WTC11 (cell line): ENCODE measurements around the gene MACROD2. TPM values are rescaled to one million over a fixed set of nuclear protein-coding genes. Genes with fewer than 3 reads are reported as not detected.

Source experiments
- ATAC-seq: fragments of 200-7000 bp; cut with Tn5 transposase; 2 replicates; pipeline ENCODE4 v1.10.0; 2021; ENCODE audit warnings: mild to moderate bottlenecking, moderate library complexity
- CTCF ChIA-PET: fragments of 300-600 bp; sonication (Branson Sonifier 250); formaldehyde crosslinking; loops from one replicate; lab custom pipeline; 2021; ENCODE audit warnings: antibody characterized with exemption; lab: Charles Lee
- POLR2A ChIA-PET: fragments of 350-600 bp; sonication (Branson Sonifier 250); formaldehyde crosslinking; loops from one replicate; lab custom pipeline; 2021; ENCODE audit warnings: antibody characterized with exemption; lab: Charles Lee
- DNase-seq: peaks from one replicate; pipeline ENCODE4 v3.0.0; 2021; ENCODE audit warnings: low spot score
- H3K27ac Mint-ChIP-seq: 2 replicates; pipeline ENCODE4 v1.8.0; 2021; ENCODE audit warnings: mixed read lengths
- H3K27me3 Mint-ChIP-seq: 2 replicates; pipeline ENCODE4 v1.8.0; 2021; ENCODE audit warnings: low read depth, mild to moderate bottlenecking, moderate library complexity, mixed read lengths
- H3K36me3 Mint-ChIP-seq: 2 replicates; pipeline ENCODE4 v1.8.0; 2021; ENCODE audit warnings: mixed read lengths
- H3K4me1 Mint-ChIP-seq: 2 replicates; pipeline ENCODE4 v1.8.0; 2022; ENCODE audit warnings: mixed read lengths
- H3K4me3 Mint-ChIP-seq: 2 replicates; pipeline ENCODE4 v1.8.0; 2021; ENCODE audit warnings: mild to moderate bottlenecking, moderate library complexity, mixed read lengths
- H3K9me3 Mint-ChIP-seq: 2 replicates; pipeline ENCODE4 v1.8.0; 2021; ENCODE audit warnings: mixed read lengths
- CBFB ChIP-seq: sonication (generic); formaldehyde crosslinking; IDR thresholded peaks from 2 replicates; pipeline ENCODE4 v1.8.1; 2022; ENCODE audit warnings: mild to moderate bottlenecking, low read depth, missing genetic modification reagents
- CREB1 ChIP-seq: sonication (generic); formaldehyde crosslinking; IDR thresholded peaks from 2 replicates; pipeline ENCODE4 v1.8.0; 2023; ENCODE audit warnings: mild to moderate bottlenecking, missing genetic modification reagents
- CREM ChIP-seq: sonication (generic); formaldehyde crosslinking; IDR thresholded peaks from 2 replicates; pipeline ENCODE4 v1.8.1; 2022; ENCODE audit warnings: mild to moderate bottlenecking, missing genetic modification reagents, moderate library complexity
- GTF2I ChIP-seq: fragments of 250-450 bp; sonication (Bioruptor Pico); conservative IDR thresholded peaks from 2 replicates; pipeline ENCODE4 v1.4.0; 2021; ENCODE audit warnings: mild to moderate bottlenecking
- JUN ChIP-seq: sonication (generic); formaldehyde crosslinking; IDR thresholded peaks from 2 replicates; pipeline ENCODE4 v1.8.0; 2023; ENCODE audit warnings: mild to moderate bottlenecking, missing genetic modification reagents
- KAT7 ChIP-seq: sonication (generic); formaldehyde crosslinking; IDR thresholded peaks from 2 replicates; pipeline ENCODE4 v1.8.1; 2023; ENCODE audit warnings: missing genetic modification reagents, mild to moderate bottlenecking, borderline replicate concordance
- MLX ChIP-seq: sonication (generic); formaldehyde crosslinking; IDR thresholded peaks from 2 replicates; pipeline ENCODE4 v1.8.1; 2023; ENCODE audit warnings: mild to moderate bottlenecking, missing genetic modification reagents, moderate library complexity
- MYBL2 ChIP-seq: sonication (generic); formaldehyde crosslinking; IDR thresholded peaks from 2 replicates; pipeline ENCODE4 v1.8.1; 2023; ENCODE audit warnings: mild to moderate bottlenecking, moderate library complexity, missing genetic modification reagents
- NFATC4 ChIP-seq: fragments of 250-450 bp; sonication (Bioruptor Pico); IDR thresholded peaks from 2 replicates; pipeline ENCODE4 v1.9.0; 2021; ENCODE audit warnings: mild to moderate bottlenecking
- PRDM15 ChIP-seq: sonication (generic); formaldehyde crosslinking; IDR thresholded peaks from 2 replicates; pipeline ENCODE4 v1.8.0; 2022; ENCODE audit warnings: missing genetic modification reagents
- PRRX2 ChIP-seq: fragments of 250-450 bp; sonication (Bioruptor Pico); IDR thresholded peaks from 2 replicates; pipeline ENCODE4 v1.8.0; 2021; ENCODE audit warnings: mild to moderate bottlenecking
- TCF7 ChIP-seq: sonication (generic); formaldehyde crosslinking; IDR thresholded peaks from 2 replicates; pipeline ENCODE4 v1.8.0; 2022; ENCODE audit warnings: mild to moderate bottlenecking, low read depth, missing genetic modification reagents, moderate library complexity
- ZBTB43 ChIP-seq: sonication (generic); formaldehyde crosslinking; IDR thresholded peaks from 2 replicates; pipeline ENCODE4 v1.8.1; 2023; ENCODE audit warnings: mild to moderate bottlenecking, missing genetic modification reagents
- ZNF219 ChIP-seq: sonication (generic); formaldehyde crosslinking; IDR thresholded peaks from 2 replicates; pipeline ENCODE4 v1.8.0; 2023; ENCODE audit warnings: missing genetic modification reagents, mild to moderate bottlenecking, borderline replicate concordance
- ZNF512 ChIP-seq: sonication (generic); formaldehyde crosslinking; IDR thresholded peaks from 2 replicates; pipeline ENCODE4 v1.8.1; 2022; ENCODE audit warnings: missing genetic modification reagents, borderline replicate concordance
- ZNF532 ChIP-seq: fragments of 250-450 bp; sonication (Bioruptor Pico); IDR thresholded peaks from 2 replicates; pipeline ENCODE4 v1.9.0; 2021; ENCODE audit warnings: mild to moderate bottlenecking, borderline replicate concordance
- ZNF671 ChIP-seq: fragments of 250-450 bp; sonication (Bioruptor Pico); IDR thresholded peaks from 2 replicates; pipeline ENCODE4 v1.8.0; 2021; ENCODE audit warnings: mild to moderate bottlenecking
- total RNA-seq: library from RNA; stranded (reverse); gene quantifications from 3 replicates; pipeline ENCODE4 v1.2.3, GENCODE V29; 2021

MACROD2 gene
- total RNA-seq, 1 experiment from 2014 or later: 4.1 TPM

- no peak for TF ChIP-seq ZNF671 (CRISPR knock-in tag)
- TF ChIP-seq ZBTB43 (CRISPR knock-in tag): no peak
Measured at GRCh38 chr20:15475483-15475882, 1480.2 kb downstream of the MACROD2 start (continued).

GRCh38 chr20:15476186-15476585 lies 1480.9 kb downstream of the MACROD2 start:
- DNase-seq (no peak), ATAC-seq (no peak)
- H3K27ac Mint-ChIP-seq: no peak overlapping the region
- no peak overlapping the region for H3K4me3 Mint-ChIP-seq
- ChIA-PET CTCF (no interaction called here), POLR2A (no interaction called here)
- H3K27me3 Mint-ChIP-seq: no peaks in the 10 kb centered on the region
- H3K9me3 Mint-ChIP-seq: peaks cover 6% of the 10 kb centered on the region
- H3K36me3 Mint-ChIP-seq: no peaks in the 10 kb centered on the region
- TF ChIP-seq PRRX2 (CRISPR knock-in tag) (no peak), MYBL2 (CRISPR knock-in tag) (no peak), ZNF512 (CRISPR knock-in tag) (no peak), CBFB (CRISPR knock-in tag) (no peak), MLX (CRISPR knock-in tag) (no peak), KAT7 (CRISPR knock-in tag) (no peak), NFATC4 (CRISPR knock-in tag) (no peak), CREB1 (CRISPR knock-in tag) (no peak), CREM (CRISPR knock-in tag) (no peak), PRDM15 (CRISPR knock-in tag) (no peak), ZNF219 (CRISPR knock-in tag) (no peak)
- H3K4me1 Mint-ChIP-seq: peaks cover 6% of the 10 kb centered on the region

- H3K27me3 Mint-ChIP-seq: no peaks in the 10 kb centered on the region
- no peak overlapping the region for H3K27ac Mint-ChIP-seq
- CTCF ChIA-PET: no interaction called here
- ATAC-seq: no peak
- no peak for DNase-seq
- POLR2A ChIA-PET: no interaction called here
- H3K36me3 Mint-ChIP-seq: no peaks in the 10 kb centered on the region
- TF ChIP-seq ZNF532 (CRISPR knock-in tag) (no peak), TCF7 (CRISPR knock-in tag) (no peak), JUN (CRISPR knock-in tag) (no peak), GTF2I (no peak)
- H3K4me3 Mint-ChIP-seq: no peak overlapping the region
- H3K9me3 Mint-ChIP-seq: peaks cover 6% of the 10 kb centered on the region
- peaks cover 6% of the 10 kb centered on the region for H3K4me1 Mint-ChIP-seq
Measured at GRCh38 chr20:15476781-15477180, 1481.5 kb downstream of the MACROD2 start.
